ENCODE results near the gene TRIM69.
A peak's percentile ranks its signal among the peaks of the same experiment; 100 is the strongest.
"Not testable (repeated sequence)": the region's sequence is repeated elsewhere in the genome, so short reads cannot be mapped to it uniquely, and the experiment has no call there.

TRIM69 gene

GRCh38 chr15:44716983-44717602 lies 19.2 kb upstream of the TRIM69 start:
- no peak for DNase-seq

- DNase-seq: no peak
These were observed 18.0 kb upstream of the TRIM69 start for GRCh38 chr15:44718180-44718926.

DNA sequence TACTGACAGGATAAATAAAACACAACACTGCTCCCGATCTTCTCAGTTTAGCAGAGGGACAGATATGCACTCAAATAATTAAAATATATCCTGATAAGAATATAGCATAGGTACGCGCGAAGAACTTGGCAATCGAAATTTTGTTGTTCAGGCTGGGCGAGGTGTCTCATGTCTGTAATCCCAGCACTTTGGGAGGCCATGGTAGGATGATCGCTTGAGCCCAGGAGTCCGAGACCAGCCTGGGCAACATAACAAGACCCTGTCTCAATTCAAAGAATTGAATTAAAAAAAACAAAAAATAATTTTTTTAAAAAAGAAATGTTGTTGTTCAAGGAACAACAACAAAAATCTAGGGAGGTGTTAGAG lies 17.4 kb upstream of the TRIM69 start:
- no peak for DNase-seq

DNA sequence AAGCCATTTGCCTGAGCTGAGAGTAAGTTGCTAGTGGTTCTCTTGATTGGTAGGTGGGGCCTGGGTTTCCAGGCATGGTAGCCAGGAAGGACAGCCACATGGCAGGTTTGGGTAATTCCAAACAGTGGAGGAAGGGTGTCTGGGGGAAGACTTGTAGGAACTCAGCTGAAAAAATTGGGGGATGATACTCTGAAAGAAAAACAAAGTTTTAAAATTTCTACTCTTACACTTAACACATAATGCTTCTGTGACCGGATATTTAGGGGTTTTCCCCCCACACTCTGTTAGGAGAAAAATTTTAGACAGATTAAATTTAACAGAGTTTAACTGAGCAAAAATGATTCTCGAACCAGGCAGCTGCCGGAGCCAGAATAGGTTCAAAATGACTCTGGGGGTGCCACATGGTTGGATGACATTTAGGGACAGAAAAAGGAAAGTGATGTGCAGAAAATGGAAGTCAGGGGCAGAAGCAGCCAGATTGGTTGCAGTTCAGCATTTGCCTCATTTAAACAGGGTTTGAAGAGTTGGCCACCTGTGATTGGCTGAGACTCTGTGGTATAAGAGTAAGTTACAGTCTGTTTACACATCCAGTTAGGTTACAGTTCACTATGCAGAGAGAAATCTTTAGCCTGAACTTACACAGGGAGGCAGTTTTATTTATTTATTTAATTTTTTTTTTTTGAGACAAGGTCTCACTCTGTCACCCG lies 16.9 kb upstream of the TRIM69 start:
- DNase-seq: peak; percentile 57

GRCh38 chr15:44720000-44720435 lies 16.3 kb upstream of the TRIM69 start:
- not testable (repeated sequence) for DNase-seq

DNA sequence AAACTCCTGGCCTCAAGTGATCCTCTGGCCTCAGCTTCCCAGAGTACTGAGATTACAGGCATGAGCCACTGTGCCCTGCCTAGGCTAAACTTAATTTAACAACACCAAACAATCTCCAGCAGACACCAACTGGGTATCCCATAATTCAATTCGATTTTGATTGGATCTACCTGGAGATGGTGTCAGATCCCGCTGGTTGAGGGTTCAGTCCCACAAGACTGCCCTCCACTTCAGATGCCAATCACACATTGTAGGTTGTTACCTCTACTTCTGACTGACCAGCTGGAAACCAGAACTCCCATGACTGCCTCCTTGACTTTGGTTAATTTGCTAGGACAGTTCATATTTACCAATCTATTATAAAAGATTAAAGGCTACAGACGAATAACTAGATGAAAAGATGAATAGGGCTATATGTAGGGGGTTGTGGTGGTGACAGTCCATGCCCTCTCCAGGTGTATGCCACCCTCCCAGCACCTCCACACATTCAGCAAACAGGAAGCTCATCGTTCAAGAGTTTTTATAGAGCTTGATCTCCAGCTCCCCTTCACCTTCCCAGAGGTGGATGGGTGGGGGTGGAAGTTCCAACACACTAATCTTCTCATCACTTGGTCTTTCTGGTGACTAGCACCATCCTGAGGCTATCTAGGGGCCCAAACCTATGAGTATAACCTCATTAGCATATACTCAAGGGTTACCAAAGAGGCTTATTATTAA lies 15.7 kb upstream of the TRIM69 start:
- DNase-seq: no peak

DNA sequence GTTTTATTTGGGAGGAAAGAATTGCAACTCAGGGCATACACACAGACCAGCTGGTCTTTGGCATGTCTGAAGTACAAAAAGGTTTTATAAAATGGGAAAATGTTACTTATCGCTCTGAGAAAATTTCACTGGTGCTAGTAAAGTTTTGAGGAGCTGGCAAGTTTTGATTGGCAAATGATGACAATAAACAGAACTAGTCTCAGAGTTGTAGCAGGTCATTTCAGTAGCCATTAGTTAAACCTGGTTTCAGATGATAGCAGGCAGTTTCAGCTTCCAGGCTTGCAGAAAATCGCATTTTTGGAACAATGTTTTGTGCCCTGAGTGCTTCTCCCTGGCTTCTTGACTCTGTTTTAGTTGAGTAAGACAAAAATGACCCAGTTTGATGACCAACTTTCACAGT lies 14.3 kb upstream of the TRIM69 start:
- DNase-seq: no peak

DNA sequence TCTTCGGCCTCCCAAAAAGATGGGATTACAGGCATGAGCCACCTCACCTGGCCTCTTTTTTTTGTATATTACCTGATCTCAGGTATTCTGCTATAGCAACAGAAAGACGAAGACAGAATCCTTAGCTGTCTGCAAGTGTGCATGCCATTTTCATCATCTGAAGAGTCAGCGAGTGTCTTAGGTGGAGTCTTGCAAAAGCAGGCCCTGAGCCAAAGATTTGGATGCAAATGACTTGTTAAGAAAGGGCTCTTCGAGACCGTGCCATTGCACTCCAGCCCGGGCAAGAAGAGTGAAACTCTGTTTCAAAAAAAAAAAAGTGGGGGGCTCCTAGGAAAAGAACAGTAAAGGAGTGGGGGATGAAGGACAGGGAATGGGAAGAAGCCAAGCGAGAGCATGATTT lies 10.2 kb upstream of the TRIM69 start:
- no peak for DNase-seq

- peak; percentile 95 for DNase-seq
These were observed 9.5 kb upstream of the TRIM69 start for GRCh38 chr15:44726568-44727484.

DNA sequence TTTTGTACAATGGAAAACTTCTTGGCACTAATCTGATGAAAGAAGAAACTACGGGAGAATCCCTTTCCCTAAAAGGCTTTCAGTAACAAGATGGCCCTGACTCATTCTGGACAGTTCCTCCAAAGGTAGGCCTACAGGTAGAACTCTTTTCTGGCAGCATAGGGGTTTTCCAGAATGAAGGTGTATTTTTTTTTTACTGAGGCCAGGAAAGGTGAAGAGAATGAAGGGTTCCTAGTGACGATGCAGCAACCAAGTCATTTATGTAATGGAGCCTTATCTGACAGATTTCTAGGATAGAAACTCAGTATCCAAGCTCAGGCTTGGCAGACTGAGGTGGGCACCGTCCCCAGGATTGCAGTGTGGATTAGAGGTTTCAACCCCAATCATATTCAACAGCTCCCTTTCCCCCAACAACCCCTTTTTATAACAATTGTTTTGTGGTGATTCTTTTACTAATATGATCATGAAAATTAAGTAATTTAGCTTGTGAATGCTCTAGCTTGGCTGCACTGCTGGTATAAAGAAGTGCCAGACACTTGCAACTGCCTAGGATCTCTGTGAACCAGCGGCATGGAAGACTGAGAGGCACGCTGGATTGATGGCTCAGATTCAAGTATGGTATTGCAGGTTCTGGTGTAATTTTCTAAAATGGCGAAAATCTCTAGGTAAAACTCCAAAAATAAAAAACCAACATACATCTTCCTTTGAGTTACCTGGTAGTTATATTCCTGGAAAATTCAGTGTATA lies 8.7 kb upstream of the TRIM69 start:
- no peak for DNase-seq

GRCh38 chr15:44728232-44728575 lies 8.1 kb upstream of the TRIM69 start:
- not testable (repeated sequence) for DNase-seq

- peak; percentile 99 for DNase-seq
These were observed 7.5 kb upstream of the TRIM69 start for GRCh38 chr15:44728576-44729407.

GRCh38 chr15:44729408-44730127 lies 6.8 kb upstream of the TRIM69 start:
- no peak for DNase-seq

GRCh38 chr15:44734839-44735481 lies 1.4 kb upstream of the TRIM69 start:
- no peak for DNase-seq

DNA sequence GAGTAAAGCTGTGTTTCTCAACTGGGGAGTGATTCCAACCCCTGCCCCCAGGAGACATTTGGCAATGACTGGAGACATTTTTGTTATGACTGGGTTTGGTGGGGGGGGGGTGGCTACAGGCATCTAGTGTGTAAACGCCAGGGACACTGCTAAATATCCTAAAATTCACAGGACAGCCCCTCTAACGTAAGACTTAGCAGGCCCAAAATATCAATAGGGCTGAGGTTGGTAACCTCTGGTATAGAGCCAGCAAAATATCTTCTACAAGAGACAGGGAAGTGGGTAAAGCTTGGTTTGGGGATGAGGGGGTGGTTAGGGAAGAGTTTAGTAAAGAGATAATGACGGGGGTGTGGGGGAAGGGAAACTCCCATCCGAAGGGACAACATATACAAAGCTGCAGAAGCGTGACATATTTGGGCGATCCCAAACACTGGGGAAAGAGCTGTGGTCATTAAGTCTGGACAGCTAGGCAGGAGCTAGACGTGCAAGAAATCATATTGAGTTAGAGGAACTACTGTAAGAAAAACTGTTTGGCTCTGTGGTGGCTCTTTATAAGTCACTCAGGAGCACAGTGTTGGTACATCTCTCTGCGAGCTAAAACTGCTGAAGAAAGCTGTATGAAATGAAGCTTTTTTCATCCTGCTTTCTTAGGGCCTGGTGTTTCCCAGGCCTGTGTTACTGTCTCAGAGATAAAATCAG lies 697 bp upstream of the TRIM69 start:
- no peak for DNase-seq

- peak; percentile 61 for DNase-seq
These were observed 2.1 kb downstream of the TRIM69 start for GRCh38 chr15:44738340-44738984.

DNA sequence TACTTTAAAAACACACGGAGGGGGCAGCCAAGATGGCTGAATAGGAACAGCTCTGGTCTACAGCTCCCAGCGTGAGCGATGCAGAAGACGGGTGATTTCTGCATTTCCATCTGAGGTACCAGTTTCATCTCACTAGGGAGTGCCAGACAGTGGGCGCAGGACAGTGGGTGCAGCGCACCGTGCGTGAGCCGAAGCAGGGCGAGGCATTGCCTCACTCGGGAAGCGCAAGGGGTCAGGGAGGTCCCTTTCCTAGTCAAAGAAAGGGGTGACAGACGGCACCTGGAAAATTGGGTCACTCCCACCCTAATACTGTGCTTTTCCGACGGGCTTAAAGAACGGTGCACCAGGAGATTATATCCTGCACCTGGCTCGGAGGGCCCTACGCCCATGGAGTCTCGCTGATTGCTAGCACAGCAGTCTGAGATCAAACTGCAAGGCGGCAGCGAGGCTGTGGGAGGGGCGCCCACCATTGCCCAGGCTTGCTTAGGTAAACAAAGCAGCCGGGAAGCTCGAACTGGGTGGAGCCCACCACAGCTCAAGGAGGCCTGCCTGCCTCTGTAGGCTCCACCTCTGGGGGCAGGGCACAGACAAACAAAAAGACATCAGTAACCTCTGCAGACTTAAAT lies 3.0 kb downstream of the TRIM69 start:
- DNase-seq: not testable (repeated sequence)

- DNase-seq: not testable (repeated sequence)
These were observed 7.1 kb downstream of the TRIM69 start for GRCh38 chr15:44743454-44743853.
